ENCODE measurements around the gene RGP1.

GRCh38 chr9:35760651-35761050 is 11.6 kb downstream of the RGP1 start:
- no peak for TF ChIP-seq RARB (CRISPR knock-in tag; IDR thresholded peaks at IDR 0.05)
- no peak for TF ChIP-seq PATZ1 (CRISPR knock-in tag; IDR thresholded peaks at IDR 0.05; ENCODE audit: borderline replicate concordance)
- no peak for TF ChIP-seq ZFP30 (CRISPR knock-in tag; IDR thresholded peaks at IDR 0.05)
- no peak for TF ChIP-seq TOX (CRISPR knock-in tag; IDR thresholded peaks at IDR 0.05; ENCODE audit: borderline replicate concordance)
- no peak for TF ChIP-seq ZFP3 (CRISPR knock-in tag; IDR thresholded peaks at IDR 0.05)
- TF ChIP-seq TCF4 (CRISPR knock-in tag; IDR thresholded peaks at IDR 0.05; ENCODE audit: borderline replicate concordance): no peak
- TF ChIP-seq ZNF70 (CRISPR knock-in tag; IDR thresholded peaks at IDR 0.05): no peak
- TF ChIP-seq ZNF565 (CRISPR knock-in tag; conservative IDR thresholded peaks at IDR 0.05; ENCODE audit: low read depth): no peak
- no peak for TF ChIP-seq ZNF8 (CRISPR knock-in tag; IDR thresholded peaks at IDR 0.05)
- TF ChIP-seq ARNTL (CRISPR knock-in tag; IDR thresholded peaks at IDR 0.05; ENCODE audit: borderline replicate concordance, low read depth): no peak
- no peak for TF ChIP-seq PPARA (CRISPR knock-in tag; IDR thresholded peaks at IDR 0.05; ENCODE audit: borderline replicate concordance)
- TF ChIP-seq OSR1 (CRISPR knock-in tag; IDR thresholded peaks at IDR 0.05): no peak
- TF ChIP-seq ZC3H10 (CRISPR knock-in tag; IDR thresholded peaks at IDR 0.05): no peak
